HEK293 (cell line): ENCODE results near the gene CDKL2.

Experiments used
- CTCF ChIA-PET: fragments of 350-600 bp; formaldehyde crosslinking; extraction: SDS; loops from one replicate; lab custom pipeline; 2021; ENCODE audit warnings: antibody characterized with exemption; lab: Yijun Ruan, JAX
- POLR2A ChIA-PET: fragments of 300-600 bp; formaldehyde crosslinking; extraction: SDS; loops from one replicate; lab custom pipeline; 2020; ENCODE audit warnings: antibody characterized with exemption, inconsistent platforms; lab: Yijun Ruan, JAX
- H3K27ac ChIP-seq: fragments of 200-500 bp; sonication (Bioruptor generic); 2 replicates; pipeline ENCODE4 v1.5.1; 2014; ENCODE audit warnings: low read depth, low read length, control low read depth, inconsistent platforms; ENCODE audit errors: extremely low read depth
- H3K36me3 ChIP-seq, 2 experiments: fragments of 200-500 bp in 1 of 2; sonication (Bioruptor generic) in 1 of 2; 1 replicate in 1 of 2; 2 replicates in 1 of 2; pipeline ENCODE4 v1.5.1; 2014 to 2017; ENCODE audit warnings: inconsistent platforms in 2 of 2, low read length in 2 of 2; ENCODE audit not compliant: control insufficient read depth in 2 of 2, insufficient read depth in 1 of 2
- H3K4me1 ChIP-seq: fragments of 200-500 bp; sonication (Bioruptor generic); 2 replicates; pipeline ENCODE4 v1.5.1; 2014; ENCODE audit warnings: mild to moderate bottlenecking, low read length, inconsistent platforms; ENCODE audit not compliant: control insufficient read depth, insufficient read depth
- H3K4me3 ChIP-seq: 2 replicates; pipeline ENCODE4 v1.5.1; 2011; ENCODE audit warnings: low read depth, mild to moderate bottlenecking, control low read depth, low read length, moderate library complexity
- H3K9me3 ChIP-seq: fragments of 200-500 bp; sonication (Bioruptor generic); 2 replicates; pipeline ENCODE4 v1.5.1; 2014; ENCODE audit warnings: low read depth, low read length, inconsistent platforms; ENCODE audit not compliant: control insufficient read depth, insufficient read depth
- EGR2 ChIP-seq: fragments of 450-650 bp; formaldehyde crosslinking; IDR thresholded peaks from 2 replicates; pipeline ENCODE4 v1.5.1; 2016; ENCODE audit warnings: low read depth, missing biosample characterization, missing genetic modification characterization
- PRDM1 ChIP-seq: fragments of 450-650 bp; formaldehyde crosslinking; IDR thresholded peaks from 2 replicates; pipeline ENCODE4; 2016; ENCODE audit warnings: missing biosample characterization, missing genetic modification characterization
- REPIN1 ChIP-seq: fragments of 450-650 bp; formaldehyde crosslinking; IDR thresholded peaks from 2 replicates; pipeline ENCODE4 v1.5.1; 2017; ENCODE audit warnings: missing biosample characterization, missing genetic modification characterization, low read depth
- ZIC2 ChIP-seq: fragments of 450-650 bp; formaldehyde crosslinking; IDR thresholded peaks from 2 replicates; pipeline ENCODE4 v1.5.1; 2016; ENCODE audit warnings: missing biosample characterization, missing genetic modification characterization
- ZNF311 ChIP-seq: fragments of 450-650 bp; formaldehyde crosslinking; IDR thresholded peaks from 2 replicates; pipeline ENCODE4 v1.5.1; 2017; ENCODE audit warnings: missing biosample characterization, missing genetic modification characterization, borderline replicate concordance
- ZNF510 ChIP-seq: fragments of 450-650 bp; formaldehyde crosslinking; IDR thresholded peaks from 2 replicates; pipeline ENCODE4 v1.5.1; 2018; ENCODE audit warnings: mild to moderate bottlenecking, missing genetic modification characterization, missing biosample characterization; ENCODE audit not compliant: insufficient replicate concordance
- ZNF664 ChIP-seq: fragments of 450-650 bp; formaldehyde crosslinking; IDR thresholded peaks from 2 replicates; pipeline ENCODE4 v1.5.1; 2016; ENCODE audit warnings: missing biosample characterization, missing genetic modification characterization
- ZNF704 ChIP-seq: fragments of 450-650 bp; formaldehyde crosslinking; IDR thresholded peaks from 2 replicates; pipeline ENCODE4 v1.5.1; 2016; ENCODE audit warnings: missing biosample characterization, missing genetic modification characterization

The CDKL2 gene

GRCh38 chr4:75530556-75531322, 99.6 kb downstream of the CDKL2 start:
- POLR2A ChIA-PET: interaction anchor here (0.9 kb wide), 1 partner anchor 16 kb away, joined by 4 read pairs; the partner anchor contains the start of genes RCHY1 and THAP6
- Histone ChIP-seq H3K27ac (no peak overlapping the region), H3K4me1 (no peaks in the 10 kb centered on the region), H3K36me3 (peaks cover 0 to 58% of the 10 kb centered on the region in 2 experiments; a peak in 1 of 3 replicates), H3K9me3 (no peaks in the 10 kb centered on the region), H3K4me3 (no peak overlapping the region)
- no peak for TF ChIP-seq EGR2 (tag by site-specific recombination)
- no peak for TF ChIP-seq ZNF510 (tag by site-specific recombination)
- TF ChIP-seq ZNF704 (tag by site-specific recombination): no peak
- no peak for TF ChIP-seq ZNF311
- no peak for TF ChIP-seq REPIN1 (tag by site-specific recombination)
- TF ChIP-seq PRDM1 (tag by site-specific recombination): no peak
- no peak for TF ChIP-seq ZNF664 (tag by site-specific recombination)
- no peak for TF ChIP-seq ZIC2 (tag by site-specific recombination)
- CTCF ChIA-PET: no interaction called here
